ENCODE measurements around the gene DACH1.
"Not testable (repeated sequence)": the region's sequence is repeated elsewhere in the genome, so short reads cannot be mapped to it uniquely, and the experiment has no call there.

Gene DACH1

GRCh38 chr13:71867131-71867814 lies at the start of gene DACH1:
TSS of gene DACH1 (minus strand) at chr13:71867204.
- peak in 2 of 14 donors; percentile 8 to 25 for DNase-seq

- DNase-seq: no peak
Measured at GRCh38 chr13:71913717-71914116, 46.7 kb upstream of the DACH1 start.

DNA sequence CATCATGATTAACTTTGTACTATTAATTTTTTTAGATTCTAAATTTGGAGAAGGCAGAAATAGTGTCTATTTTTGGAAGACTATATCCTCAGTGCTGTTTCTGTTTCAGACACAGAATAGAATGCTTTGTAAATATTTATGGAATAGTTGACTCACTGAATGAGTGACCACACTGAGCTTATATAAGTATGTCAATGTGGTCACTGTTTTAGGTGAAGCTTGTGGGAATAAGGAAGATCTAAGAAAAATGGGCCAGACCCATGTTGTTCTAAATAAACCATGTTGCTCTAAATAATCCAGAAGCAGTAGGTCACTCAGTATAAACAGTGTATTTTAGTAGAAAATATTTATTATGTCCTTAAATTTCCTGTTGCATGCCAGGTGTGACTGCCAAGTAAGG lies 45.5 kb upstream of the DACH1 start:
- DNase-seq: no peak

GRCh38 chr13:71906448-71906847 lies 39.4 kb upstream of the DACH1 start:
- no peak for DNase-seq

DNA sequence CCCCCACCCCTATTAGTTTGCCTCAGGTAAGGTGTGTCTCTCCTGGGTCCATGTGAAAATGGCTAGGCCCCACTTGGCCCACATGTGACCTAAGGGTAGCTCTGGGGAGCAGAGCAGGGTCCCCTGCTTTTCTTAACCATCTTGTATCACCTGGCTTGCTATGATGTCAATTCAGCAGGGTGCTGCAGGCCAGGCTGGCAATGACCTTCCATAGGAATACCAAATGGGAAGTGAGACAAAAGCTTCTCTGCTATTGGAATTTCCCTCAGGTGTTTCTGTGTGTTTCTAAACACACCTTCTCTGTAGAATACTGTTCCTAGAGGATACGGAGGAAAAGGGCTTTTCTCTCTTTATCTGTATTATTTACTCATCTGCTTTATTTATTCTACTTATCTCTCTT lies 35.7 kb upstream of the DACH1 start:
- no peak for DNase-seq

GRCh38 chr13:71893506-71893905 lies 26.5 kb upstream of the DACH1 start:
- not testable (repeated sequence) for DNase-seq

- no peak for DNase-seq
Measured at GRCh38 chr13:71886880-71887279, 19.9 kb upstream of the DACH1 start.

DNA sequence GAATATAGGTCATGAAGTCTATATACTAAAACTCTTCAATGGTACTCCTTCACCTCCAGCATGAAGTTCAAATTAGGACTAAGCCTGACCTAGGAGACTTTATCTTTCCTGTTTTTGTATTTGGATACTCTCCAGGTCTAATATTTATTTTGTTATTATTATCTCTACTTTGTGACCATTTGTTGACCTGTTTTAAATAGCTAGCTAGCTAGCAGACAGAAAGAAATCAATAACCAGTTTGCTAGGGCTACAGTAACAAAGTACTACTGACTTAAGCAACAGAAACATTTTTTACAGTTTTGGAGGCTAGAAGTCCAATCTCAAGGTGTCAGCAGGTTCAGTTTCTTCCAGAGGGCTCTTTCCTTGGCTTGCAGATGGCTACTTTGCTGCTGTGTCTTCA lies 15.1 kb upstream of the DACH1 start:
- DNase-seq: no peak

DNA sequence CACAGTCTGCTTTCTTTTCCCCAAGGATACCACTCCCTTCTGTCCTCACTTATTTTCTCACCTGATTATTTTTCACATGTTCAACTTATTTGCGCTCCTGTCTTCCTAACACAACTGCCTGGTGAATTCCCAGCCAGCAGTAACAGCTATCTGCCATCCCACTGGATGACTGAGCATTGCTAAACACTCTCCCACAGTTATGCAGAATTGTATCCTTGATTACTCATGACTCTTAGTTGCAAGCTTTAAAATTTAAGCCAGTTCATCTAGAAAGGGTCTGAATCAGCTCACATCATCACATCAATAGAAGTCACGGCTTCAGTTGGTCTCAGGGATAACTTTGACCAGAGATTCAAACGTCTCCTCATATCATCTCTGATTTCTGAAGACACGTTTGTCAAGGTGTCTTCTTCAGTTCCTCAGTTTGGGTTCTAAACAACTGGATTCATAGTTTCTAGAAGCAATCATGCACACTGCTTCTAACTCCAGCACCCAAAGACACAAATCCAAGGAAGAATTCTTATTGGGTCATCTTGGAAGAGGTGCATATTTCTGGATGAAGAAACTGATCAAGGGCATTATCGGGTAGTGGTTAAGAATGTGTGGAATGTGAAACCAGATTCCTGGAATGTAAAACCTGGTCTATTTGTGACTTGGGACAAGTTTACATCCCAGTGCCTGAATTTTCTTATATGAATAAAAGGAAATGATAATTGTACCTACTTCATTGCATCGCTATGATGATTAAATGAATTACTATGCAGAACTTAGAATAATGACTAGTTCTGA lies 13.9 kb upstream of the DACH1 start:
- DNase-seq: no peak

- DNase-seq: no peak
Measured at GRCh38 chr13:71879808-71880344, 12.9 kb upstream of the DACH1 start.

DNA sequence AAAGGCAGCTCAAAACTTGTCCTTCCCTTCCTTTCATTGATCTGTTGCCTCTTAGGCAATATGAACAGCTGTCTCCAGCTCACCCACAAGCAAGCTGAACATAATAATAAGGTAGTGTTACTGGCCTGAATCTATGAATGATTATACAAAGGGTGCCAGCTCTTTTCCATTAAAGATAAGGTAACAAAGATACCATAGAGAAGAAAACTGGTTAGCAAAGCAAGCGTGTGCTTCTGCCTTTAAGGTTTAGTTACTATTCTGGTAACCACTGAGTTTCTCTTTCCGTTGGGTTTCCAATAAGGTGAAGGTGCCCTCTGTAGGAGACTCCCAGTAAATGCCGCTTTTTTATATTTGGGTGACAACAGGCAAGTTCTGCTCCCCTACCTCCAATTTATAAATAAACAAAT lies 12.1 kb upstream of the DACH1 start:
- DNase-seq: no peak

DNA sequence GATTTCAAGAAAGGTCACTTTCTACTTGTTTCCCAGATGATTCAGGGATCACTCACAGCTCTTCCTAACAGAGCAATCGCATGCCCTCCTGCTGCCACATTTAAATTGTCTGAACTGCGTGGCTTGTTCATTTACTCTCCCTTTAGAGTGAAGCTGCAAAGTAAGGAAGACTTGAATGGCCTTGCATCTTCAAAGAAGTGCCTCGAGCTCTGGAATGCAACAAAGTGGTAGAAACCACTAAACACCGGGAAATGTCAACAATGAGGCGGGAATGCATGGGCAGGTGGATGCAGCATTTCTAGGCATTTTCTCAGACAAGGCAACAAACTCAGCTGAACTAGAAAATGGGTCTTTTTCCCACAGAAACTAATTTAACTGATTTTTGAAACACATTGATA lies 10.3 kb upstream of the DACH1 start:
- DNase-seq: no peak

GRCh38 chr13:71876648-71877255 lies 9.7 kb upstream of the DACH1 start:
- DNase-seq: no peak

DNA sequence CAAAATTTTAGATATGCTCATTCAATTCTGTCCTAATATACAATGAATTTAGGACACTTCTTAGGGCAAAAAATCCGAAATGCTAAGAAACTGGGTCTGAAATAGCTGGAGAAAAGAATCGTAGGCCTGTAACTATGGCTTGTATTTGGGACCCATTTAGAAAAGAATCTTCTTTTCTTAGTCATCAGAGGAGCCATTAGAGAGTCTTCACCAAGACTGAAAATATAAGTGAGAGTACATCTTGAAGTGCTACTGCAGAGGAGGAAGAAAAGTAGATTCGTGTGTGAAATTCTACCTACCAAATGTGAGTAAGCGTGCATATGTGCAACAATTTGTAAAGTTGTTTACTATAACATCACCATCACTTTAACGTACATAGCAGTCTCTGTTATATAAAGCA lies 8.8 kb upstream of the DACH1 start:
- DNase-seq: no peak

DNA sequence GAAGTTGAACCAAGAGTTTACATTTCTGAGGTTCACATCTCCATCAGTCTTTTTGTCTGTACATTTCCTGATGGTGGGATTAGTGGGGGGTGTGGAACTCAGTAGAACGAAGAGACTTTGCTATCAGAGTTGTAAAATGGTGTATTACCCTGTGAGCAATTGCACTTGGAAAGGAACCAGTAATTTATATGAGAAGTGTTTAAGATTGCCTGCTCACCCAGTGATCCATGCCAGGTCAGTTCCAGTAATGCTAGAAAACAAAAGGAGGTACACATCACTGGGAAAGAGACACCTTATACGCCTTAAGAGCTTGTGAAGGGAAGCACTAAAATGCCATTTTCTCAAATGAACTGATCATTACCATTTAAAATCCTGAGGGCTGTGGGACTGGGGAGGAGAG lies 7.5 kb upstream of the DACH1 start:
- no peak for DNase-seq

DNA sequence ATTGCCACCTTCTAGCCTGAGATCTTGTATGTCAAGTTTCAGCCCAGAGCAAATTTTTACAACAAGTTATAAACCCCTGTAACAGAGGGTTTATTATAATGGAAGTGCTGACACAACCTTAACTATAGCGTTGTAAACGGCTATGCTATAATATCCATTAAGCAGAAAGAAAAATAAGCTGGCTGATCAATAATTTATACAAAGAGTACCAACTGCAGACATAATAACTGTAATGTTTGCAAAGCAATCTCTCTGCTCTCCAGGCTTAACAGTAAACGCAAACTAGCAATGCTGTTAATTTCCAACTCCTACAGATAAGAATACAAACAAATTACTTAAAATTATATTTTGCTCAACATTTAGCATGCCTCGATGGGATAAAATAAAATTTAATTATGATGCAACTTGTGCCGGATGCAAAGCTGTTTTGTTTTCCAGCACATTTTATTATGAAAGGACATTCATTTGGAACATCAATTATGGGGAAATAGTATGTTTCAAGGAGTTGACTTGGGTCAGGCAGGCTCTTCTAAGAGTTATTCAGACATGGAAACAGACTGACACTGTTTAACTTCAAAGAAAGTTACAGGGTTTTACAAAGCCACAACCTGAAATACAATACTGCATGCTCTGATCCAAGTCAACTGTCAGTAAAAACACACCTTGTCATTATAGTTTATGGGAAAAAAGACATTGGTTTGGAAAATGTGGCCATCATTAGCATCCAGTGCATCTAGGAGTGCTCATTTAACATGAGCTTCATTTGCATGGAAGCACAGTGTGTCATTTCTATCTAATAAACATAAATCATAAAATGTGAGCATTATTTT lies 6.6 kb upstream of the DACH1 start:
- no peak for DNase-seq

- DNase-seq: no peak
Measured at GRCh38 chr13:71871844-71872243, 4.8 kb upstream of the DACH1 start.

GRCh38 chr13:71871176-71871754 lies 4.3 kb upstream of the DACH1 start:
- no peak for DNase-seq

DNA sequence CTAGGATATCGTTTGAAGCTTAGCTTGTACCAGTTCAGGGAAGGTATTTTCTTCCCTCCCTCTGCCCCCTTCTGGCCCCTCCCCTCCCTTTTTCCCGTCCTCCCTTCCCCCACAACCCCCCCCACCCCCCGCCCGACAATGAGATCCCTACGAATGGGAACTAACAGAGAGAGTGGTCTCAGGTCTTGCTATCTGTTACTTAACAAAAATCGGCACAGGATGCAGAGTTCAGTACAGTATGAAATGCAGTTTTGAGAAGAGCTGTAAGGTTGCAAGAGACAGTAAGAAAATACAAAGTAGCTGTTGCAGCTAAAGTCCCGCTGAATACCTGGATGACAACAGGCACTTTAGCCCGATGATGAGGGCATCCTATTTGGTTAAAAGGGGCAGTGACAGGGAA lies 3.1 kb upstream of the DACH1 start:
- no peak for DNase-seq

- no peak for DNase-seq
Measured at GRCh38 chr13:71869274-71869673, 2.3 kb upstream of the DACH1 start.

DNA sequence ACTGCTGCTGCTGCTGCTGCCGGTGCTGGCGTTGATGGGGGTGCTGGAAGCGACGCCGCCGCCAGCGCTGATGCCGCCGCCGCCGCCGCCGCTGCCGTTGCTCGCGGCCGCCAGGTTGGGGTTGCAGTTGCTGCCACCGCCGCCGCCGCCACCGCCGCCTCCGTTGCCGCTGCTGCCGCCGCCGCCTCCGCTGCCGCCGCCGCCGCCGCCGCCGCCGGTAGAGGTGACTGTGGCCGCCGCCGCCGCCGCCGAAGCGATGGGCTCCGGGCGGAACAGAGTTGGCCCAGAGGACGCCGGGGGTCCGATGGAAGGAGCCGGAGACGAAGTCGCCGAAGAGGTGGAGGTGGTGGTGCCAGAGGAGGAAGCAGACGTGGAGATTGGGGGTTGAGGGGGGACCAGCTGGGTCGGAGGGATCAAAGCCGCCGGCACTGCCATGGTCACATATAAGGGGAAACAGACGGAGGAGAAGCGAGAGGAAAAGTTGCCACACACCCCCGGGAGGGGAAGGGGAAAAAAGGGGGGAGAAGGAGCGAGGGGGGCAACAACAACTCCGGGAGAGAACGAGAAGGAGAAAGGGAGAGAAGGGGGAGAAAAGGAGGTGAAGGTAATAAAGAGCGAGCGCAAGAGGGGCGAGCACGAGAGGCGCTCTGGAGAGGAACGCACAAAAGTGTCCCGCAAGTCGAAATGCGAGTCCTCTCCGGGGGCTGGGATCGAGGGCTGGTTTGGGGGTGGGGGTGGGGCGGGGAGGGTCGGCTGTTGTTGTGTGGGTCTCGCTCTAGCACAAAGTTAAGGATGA lies 471 bp downstream of the DACH1 start:
- DNase-seq: peak in 1 of 14 donors; percentile 28

Measured in C1 segment of cervical spinal cord (tissue), 14 donors.